NCI-H526 treated with DMSO at 0.1 percent for 48 hours (cell line): ENCODE results near the gene UTS2.

Experiments
- DNase-seq: peaks from one replicate; lab custom pipeline; 2025; lab: John Stamatoyannopoulos, UW

The UTS2 gene

GRCh38 chr1:7863756-7864328, 11.0 kb upstream of the UTS2 start:
- DNase-seq, result no peak

- no peak for DNase-seq
Observed at GRCh38 chr1:7862211-7863060, 9.6 kb upstream of the UTS2 start.

GRCh38 chr1:7861452-7861851, 8.6 kb upstream of the UTS2 start:
- DNase-seq, result no peak

DNA sequence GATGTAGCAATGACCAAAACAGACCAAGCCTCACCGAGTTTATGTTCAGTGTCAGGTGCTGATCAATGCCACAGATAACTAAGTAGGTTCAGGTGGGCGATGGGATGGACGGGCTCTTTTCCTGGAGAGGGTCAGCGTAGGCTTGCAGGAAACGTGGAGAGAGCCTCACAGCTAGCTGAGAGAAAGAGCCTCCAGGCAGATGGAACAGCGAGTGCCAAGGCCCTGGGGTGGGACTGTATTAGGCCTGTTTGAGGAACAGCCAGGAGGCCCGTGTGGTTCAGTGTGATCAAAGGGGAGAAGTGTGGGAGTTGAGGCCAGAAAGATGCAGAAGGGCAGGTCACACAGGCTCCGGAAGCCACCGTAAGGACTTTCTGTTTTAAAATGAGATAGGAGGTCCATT, 7.3 kb upstream of the UTS2 start:
- no peak for DNase-seq

GRCh38 chr1:7859406-7859805, 6.5 kb upstream of the UTS2 start:
- DNase-seq, result no peak

DNA sequence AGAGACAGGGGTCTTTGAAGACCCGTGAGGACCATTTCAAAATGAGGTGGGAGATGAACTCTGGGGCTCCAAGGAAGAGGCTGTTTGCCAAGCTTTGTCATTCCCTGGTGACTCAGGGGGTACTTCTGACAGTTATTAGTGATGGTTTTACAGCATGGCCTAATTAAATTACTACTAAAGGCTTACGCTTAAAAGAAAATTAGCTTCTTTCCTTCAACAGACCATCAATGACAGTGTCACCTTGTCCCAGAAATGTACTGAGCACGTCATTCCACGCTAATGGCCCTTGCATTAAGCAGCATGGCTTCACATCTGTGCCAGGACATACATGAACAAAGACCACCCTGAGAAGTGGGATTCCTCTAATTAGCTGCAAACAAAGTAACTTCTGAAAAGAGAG, 5.1 kb upstream of the UTS2 start:
- no peak for DNase-seq

DNA sequence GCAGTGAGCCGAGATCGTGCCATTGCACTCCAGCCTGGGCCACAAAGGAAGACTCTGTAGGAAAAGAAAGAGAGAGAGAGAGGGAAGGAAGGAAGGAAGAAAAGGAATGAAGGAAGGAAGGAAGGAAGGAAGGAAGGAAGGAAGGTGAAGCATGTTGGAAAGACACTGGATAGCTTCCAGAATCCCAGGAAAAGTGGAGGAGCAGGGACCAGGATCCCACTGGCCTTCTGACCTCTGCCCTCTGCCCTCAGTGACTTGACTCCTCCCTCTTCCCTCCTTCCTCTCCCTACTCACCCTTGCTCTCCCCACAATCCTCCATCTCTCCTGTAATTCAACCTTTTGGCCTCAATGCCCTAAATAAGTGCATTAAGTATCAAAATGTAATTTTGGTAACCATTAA, 4.1 kb upstream of the UTS2 start:
- no peak for DNase-seq

DNA sequence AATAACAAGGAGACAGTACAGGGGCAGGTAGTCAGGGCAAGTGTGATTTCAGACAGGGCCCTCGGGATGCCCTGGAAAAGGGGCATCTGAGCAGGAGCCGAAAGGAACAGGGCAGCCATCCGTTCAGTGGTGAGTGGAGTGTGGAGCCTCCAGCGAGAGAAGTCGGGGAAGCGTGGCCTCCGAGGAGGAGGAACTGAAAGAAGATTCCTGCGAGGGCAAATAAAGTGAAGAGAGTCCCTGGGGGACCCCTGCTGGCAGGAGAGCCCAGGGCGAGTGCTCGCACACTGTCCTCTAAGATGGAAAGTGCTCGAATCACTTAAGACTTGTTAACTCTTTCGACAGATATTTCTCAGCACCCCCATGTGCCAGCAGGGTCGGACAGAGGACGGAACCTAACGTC, 3.5 kb upstream of the UTS2 start:
- DNase-seq, result no peak

DNA sequence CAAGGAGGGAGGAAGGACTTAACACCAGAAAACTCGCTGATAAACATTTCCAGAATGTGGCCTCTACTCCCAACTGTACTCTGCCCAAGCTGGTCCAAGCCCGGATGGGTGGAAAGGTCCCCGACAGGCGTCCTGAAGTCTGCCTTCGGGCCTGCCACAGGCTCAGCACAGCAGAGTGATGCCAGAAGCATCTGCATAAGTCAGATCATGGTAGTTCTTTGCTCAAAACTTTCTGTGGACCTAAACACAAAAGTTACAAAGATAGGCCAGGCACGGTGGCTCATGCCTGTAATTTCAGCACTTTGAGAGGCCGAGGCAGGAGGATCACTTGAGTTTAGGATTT, 790 bp upstream of the UTS2 start:
- no peak for DNase-seq

DNA sequence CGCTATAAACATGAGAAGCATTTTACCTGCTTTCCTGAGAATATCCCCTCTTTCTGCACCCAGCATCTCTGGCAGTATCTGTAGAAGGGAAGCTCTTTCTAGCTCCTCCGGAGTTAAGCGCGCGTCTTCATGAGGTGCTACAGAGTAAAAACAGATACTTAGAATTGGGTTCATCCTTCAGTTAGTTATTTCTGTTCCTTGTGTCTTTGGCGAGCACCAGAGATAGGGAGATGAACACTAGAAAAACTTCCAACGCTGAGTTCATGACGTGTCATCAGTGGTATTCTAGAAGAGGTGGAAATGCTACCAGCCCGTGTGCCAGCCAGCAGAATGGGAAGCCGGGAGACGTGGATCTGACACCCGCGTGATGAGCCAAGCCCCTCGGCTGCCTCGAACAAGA, 2.1 kb downstream of the UTS2 start:
- DNase-seq, result no peak

DNA sequence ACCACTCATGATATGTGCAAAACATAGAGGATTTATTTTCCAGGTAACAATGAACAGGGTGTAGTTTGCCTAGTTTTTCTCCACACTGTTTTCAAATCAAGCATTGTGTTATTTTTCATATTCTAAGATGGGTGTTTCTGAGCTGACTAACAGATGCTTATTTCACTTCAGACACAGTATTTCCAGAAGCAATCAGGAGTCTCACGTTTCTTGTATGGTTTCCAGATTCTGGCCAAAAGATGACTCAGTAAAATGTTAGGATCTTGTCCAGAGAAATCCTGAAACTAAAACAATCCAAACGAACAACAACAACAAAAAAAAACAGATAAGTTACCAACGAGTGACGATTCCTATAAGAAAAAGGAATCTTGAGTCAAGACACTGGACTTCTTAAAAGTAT, 5.3 kb downstream of the UTS2 start:
- DNase-seq, result no peak

DNA sequence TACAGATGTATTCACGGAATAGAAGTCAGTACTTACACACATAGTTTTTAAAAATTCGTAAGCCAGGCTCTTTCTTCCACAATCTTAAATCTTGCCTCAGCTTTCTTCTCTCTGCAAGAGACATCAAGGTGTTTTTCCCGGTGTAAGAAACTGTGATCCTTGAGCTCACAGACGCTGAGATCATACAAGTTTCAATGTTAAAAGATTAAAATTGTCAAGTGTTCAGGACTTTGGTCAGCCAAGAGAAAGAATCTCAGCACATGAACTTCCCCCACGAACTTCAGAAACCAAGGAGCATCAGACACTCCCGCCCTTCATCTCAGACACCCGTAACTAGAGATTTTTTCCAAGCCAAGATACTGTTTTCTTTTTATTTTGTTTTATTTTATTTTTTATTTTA, 6.2 kb downstream of the UTS2 start:
- no peak for DNase-seq

DNA sequence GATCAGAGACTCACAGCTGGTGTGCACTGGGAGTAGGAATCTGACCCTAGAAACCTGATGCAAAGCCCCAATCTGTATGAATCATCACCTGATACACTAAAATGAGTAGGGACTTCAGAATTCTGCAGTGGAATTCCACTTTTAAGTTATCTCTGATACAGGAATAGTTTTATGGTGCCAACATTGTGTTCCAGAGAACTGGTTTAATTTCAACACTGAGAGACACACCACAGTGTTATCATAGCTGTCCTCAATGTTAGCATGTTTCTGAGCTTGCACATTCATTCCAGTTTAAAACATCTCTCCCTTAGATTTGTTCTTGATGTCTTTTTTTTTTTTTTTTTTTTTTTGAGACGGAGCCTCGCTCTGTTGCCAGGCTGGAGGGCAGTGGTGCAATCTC, 7.1 kb downstream of the UTS2 start:
- no peak for DNase-seq

DNA sequence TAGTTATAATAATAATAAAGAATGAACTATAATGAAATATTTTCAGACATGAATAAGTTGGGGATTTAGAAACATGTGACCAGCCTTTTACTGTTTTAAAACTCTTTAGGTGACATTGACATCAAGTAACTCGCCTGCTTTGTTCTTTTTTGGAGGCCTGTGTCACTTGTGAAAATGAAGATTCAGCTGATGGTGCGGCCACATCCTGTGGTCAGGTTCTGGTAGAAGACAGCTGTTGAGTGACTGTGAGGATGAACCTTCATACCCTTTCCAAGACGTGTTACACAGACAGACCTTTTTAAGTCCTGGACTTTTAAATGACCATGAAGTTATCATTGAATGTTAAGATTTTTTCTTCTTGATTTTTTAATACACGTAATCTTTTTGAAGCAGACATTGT, 10.3 kb downstream of the UTS2 start:
- DNase-seq, result no peak

DNA sequence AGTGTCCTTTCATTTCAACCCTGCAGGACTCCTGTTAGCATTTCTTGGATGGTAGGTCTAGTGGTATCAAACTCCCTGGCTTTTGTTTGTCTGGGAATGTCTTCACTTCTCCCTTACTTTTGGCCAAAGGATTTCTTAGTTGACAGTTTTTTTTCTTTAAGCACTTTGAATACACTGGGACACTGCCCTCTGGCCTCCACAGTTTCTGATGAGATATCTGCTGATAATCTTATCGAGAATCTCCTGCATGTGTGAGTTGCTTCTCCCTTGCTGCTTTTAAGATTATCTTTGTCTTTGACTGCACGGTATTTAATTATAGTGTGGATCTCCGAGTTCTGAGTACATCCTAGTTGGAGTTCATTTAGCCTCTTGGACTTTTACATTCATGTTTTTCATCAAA, 13.3 kb downstream of the UTS2 start:
- no peak for DNase-seq

DNA sequence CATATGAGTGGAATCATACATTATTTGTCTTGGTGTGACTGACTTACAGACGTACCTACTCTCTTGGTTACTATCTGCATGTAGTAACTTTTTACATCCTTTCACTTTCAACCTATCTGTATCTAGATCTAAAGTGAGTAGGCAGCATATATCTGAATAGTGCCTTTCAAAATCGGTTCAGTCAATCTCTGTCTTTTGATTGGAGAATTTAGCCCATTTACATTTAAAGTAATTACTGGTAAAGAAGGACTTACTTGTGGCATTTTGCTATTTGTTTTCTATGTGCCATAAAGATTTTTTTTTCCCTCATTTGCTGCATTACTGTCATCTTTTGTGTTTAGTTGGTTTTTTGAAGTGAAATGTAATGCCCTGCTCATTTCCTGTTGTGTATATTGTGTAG, 14.2 kb downstream of the UTS2 start:
- no peak for DNase-seq

- DNase-seq, result no peak
Observed at GRCh38 chr1:7833035-7833434, 19.8 kb downstream of the UTS2 start.

- DNase-seq, result no peak
Observed at GRCh38 chr1:7831458-7831857, 21.4 kb downstream of the UTS2 start.

GRCh38 chr1:7827126-7827955, 25.5 kb downstream of the UTS2 start:
- no peak for DNase-seq

GRCh38 chr1:7826363-7826762, 26.5 kb downstream of the UTS2 start:
- no peak for DNase-seq

- DNase-seq, result no peak
Observed at GRCh38 chr1:7824701-7825100, 28.2 kb downstream of the UTS2 start.

DNA sequence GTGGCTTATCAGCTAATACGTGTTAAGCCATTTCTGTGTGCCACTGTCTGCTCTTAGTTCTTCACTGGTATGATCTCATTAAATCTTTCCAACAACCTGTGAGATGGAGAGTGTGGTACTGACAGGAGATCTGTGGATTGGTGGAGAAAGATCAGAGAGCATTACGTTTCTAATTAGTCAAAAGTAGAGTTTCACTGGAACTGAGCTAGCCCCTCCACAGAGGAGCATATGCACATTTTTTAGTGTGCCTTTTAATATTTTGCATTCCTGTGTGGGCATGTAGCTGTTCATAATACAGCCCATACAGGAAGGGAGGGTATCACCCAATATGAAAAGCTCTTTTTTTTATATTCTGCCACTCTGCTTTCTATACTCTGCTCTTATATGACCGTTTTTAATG, 31.6 kb downstream of the UTS2 start:
- DNase-seq, result no peak

DNA sequence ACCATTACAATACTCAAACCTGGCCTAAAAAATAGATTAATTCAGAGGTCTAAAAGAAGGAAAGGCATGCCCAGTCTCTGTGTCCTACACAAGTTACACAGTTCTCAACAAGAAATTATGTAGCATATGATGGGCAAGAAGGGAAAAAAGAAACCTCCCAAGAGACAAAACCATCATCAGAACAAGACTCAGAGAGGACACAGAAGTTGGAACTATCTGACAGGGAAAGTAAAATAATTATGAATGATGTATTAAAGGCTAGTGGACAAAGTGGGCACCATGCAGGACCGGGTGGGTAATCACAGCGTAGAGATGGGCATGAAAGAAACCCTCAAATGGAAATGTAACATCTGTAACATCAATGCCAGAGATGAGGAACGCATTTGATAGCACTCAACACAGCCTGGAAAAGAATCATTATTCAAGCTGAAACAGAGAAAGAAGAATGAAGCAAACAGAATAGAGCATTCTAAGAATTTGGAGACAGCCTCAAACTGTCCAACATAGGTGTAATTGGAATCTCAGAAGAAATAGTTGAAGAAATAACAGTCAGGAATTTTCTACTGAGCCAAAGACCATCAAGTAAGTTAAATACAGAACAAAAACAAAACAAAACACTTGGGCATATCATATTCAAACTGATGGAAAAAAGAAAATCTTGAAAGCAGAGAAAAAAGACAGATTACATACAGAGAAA, 39.0 kb downstream of the UTS2 start:
- DNase-seq, result no peak
